Activated naive CD8-positive, alpha-beta T cell treated with anti-CD3 and anti-CD28 coated beads for 36 hours (primary cell): Measurements from ENCODE around the gene PPP1R3C. TPM values are rescaled to one million over a fixed set of nuclear protein-coding genes. Genes with fewer than 3 reads are reported as not detected.

Experiments used
- DNase-seq: peaks from one replicate; pipeline ENCODE4 v3.0.0; 2021
- H3K27ac Mint-ChIP-seq: one replicate; pipeline ENCODE4 v1.8.0; 2022; ENCODE audit warnings: mild to moderate bottlenecking, moderate library complexity, mixed read lengths
- H3K27me3 Mint-ChIP-seq: one replicate; pipeline ENCODE4 v1.8.0; 2022; ENCODE audit warnings: mild to moderate bottlenecking, mixed read lengths
- H3K36me3 Mint-ChIP-seq: one replicate; pipeline ENCODE4 v1.8.0; 2021; ENCODE audit warnings: mild to moderate bottlenecking, mixed read lengths
- H3K4me1 Mint-ChIP-seq: one replicate; pipeline ENCODE4 v1.8.0; 2021; ENCODE audit warnings: mixed read lengths
- H3K4me3 Mint-ChIP-seq: one replicate; pipeline ENCODE4 v1.8.0; 2022; ENCODE audit warnings: mild to moderate bottlenecking, moderate library complexity, mixed read lengths
- H3K9me3 Mint-ChIP-seq: one replicate; pipeline ENCODE4 v1.8.0; 2022; ENCODE audit warnings: mixed read lengths
- total RNA-seq, 2 experiments: library from RNA; stranded (reverse); gene quantifications; one replicate each; pipeline ENCODE4 v1.2.3, GENCODE V29; 2021

PPP1R3C gene
- total RNA-seq: under 1 TPM; 0.25 to 0.36 TPM

DNA sequence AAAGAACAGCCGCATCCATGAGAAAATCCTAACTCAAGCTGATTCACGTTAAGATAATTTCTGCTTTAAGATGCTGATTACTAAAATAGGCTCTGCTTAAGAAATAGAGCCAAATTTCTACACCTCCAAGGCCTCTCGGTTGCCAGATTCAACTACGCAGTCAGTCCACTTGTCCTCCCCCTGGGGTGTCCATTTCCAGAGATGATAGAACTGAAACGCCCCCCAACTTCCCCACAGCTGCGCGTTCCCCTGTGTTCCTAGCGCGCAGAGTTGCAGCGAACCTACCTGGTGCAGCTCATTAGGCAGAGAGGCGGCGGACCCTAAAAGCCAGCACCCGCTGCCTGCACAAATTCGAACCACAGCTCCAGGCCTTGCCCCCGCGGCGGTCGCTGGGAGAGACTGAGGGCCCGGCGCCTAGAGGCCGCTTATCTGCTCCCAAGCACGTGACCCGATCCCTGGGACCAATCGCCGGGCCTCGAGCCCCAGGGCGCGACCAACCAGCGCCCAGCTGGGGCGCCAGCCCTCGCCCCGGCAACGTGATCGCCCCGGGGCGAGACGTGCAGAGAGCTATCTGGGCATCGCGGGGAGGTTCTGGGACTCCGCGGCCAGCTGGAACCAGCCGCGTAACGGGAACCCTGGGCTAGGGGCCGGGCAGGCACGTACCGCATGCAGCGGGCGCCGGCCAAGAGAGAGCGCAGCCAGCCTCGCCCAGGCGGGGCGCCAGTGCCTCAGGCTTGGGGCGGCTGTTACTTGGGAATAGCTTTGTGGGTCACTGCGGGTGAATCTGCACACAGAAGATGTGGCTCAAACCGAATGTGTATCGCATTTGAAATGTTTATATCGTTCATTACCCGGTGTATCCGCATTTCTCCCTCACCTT is at the start of gene PPP1R3C:
PPP1R3C (minus strand) TSS at position 401 of the 880 bp plus-strand sequence; CDS start at position 299, 102 bp downstream.
- Mint-ChIP-seq H3K27ac (no peak within 1 kb of the TSS), H3K4me1 (peaks cover 5% of the 10 kb centered on the region), H3K9me3 (no peaks in the 10 kb centered on the region), H3K4me3 (peak within 1 kb of the TSS; percentile 74), H3K27me3 (peaks cover 77% of the 10 kb centered on the region), H3K36me3 (no peaks in the 10 kb centered on the region)
- DNase-seq: peak; percentile 73

DNA sequence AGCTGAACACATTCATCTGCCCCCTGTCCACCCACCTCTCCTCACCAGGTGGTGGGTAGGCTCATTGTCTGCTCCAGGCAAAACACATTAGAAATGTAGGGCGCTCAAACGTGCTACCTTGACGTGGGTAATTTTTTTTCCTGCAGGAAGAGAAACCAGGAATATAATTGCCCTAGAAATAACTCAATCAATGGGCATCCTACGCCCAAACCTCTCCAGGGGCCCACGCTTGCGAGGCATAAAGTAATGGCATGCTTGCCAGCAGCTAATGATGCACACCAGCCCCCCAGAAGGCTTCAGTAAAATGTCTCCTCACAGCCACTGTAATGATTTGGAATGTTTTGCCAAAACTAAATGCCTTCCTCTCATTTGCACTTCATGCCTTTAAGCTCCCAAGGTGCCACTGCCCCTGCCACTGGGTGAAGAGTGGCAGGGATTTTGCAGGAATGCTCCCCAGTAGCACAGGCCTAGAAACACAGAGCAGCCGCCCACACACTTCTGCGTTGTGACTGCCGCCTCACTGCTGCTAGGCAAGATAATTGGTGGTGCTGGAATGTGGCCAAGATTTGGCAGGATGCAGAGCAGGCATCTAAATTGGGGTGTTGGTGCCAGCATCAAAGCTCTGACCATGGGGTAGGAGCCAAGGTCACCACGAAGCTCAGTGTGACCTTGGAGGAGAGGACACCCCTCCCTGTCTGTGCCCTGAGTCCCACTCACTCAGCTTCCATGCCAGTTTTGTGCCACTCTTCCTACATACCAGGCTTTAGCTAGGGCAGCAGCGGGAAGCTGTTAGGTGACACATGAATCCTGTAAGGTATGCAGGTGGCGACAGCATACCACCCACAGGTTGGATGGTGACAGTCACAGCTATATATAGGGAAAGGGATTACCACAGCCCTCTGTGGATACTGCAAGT is 48.7 kb upstream of the PPP1R3C start:
- H3K27ac Mint-ChIP-seq: no peak overlapping the region
- H3K4me3 Mint-ChIP-seq: no peak overlapping the region
- no peak for DNase-seq
- H3K9me3 Mint-ChIP-seq: no peaks in the 10 kb centered on the region
- H3K36me3 Mint-ChIP-seq: no peaks in the 10 kb centered on the region
- no peaks in the 10 kb centered on the region for H3K27me3 Mint-ChIP-seq
- no peaks in the 10 kb centered on the region for H3K4me1 Mint-ChIP-seq

DNA sequence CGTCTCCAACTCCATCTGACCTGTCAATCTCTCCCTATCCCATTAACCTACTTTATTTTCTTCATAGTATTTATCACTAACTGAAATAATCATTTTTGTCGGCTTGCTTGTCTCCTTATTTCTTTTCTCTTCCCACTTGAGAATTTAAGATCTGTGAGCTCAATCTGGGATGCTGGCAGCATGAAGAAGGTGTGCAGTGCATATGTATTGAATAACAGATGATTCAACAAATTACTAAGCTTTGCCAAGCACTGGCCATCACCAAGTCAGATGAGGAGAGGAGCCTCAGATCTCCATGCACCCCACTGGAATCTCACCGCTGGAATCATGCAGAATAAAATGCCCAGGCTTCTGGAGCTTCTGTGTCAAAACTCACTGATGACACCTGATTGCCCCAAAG is 47.6 kb upstream of the PPP1R3C start:
- Mint-ChIP-seq H3K27me3 (no peaks in the 10 kb centered on the region), H3K4me3 (no peak overlapping the region), H3K27ac (no peak overlapping the region), H3K9me3 (no peaks in the 10 kb centered on the region), H3K36me3 (no peaks in the 10 kb centered on the region), H3K4me1 (no peaks in the 10 kb centered on the region)
- DNase-seq: no peak

DNA sequence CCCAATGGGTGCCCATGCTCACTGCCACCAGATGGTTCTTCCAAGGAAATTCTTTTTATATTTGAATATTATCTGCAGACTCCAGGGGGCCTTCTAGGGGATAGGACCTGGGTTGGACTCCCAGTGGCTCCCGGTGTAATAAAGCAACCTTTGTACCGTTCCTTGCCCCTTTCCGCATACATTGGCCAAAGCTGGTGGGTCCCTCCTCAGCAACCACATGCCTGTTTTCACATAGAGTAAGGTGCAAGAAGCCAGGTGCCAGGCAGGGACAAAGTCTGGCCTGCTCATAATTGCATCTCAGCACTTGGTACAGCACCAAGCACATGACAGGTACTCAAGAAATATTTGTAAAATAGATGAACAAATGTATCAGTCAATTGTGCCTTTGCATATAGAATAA is 46.4 kb upstream of the PPP1R3C start:
- Mint-ChIP-seq H3K36me3 (no peaks in the 10 kb centered on the region), H3K27ac (no peak overlapping the region), H3K9me3 (no peaks in the 10 kb centered on the region), H3K4me1 (no peaks in the 10 kb centered on the region), H3K4me3 (no peak overlapping the region), H3K27me3 (no peaks in the 10 kb centered on the region)
- DNase-seq: no peak

DNA sequence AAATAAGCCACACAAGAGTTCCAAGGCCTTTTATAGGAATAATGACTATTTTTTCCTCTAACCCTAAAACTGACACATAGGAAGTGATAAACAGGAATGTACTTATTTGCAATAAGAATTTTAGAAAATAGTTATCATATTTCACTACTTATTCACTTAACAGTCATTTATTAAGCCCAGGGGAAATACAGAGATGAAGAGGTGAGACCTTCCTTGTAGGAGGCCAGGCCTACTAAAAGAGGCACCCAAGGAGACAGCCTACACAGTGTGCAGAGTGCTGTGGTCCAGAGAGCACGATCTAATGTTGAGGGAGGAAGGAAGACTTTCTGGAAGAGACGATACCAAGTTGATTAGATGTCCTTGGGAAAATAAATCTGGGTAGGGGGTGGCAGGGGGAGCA is 45.0 kb upstream of the PPP1R3C start:
- Mint-ChIP-seq H3K27me3 (no peaks in the 10 kb centered on the region), H3K4me3 (no peak overlapping the region)

DNA sequence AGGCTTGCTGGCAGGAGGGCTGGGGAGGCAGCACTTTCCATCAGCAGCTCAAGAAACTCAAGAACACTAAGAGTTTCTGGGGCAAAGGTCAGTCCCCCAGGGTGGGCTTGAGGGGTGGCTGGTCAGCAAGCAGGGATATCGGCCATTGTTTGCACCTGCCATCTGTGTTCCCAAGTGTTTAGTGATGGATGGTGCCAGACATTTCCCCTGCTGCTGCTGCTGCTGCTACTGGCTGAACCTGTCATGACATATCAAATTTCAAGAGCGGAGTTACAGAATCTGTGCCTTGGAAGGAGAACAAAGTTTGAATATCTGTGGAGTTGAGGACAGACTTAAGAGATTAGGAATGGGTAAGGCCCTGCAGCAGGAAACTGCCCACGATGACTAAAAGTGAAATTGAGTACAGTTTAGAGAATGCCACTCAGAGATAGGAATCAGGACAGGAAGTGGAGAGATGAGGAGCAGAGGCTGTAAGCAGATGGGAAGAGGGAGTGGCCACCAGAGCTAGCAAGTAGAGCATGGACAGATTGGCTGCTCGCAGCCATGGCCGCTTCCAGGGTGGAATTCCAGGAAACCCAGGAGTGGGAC is 39.2 kb upstream of the PPP1R3C start:
- peaks cover 3% of the 10 kb centered on the region for H3K4me1 Mint-ChIP-seq
- peaks cover 13% of the 10 kb centered on the region for H3K27me3 Mint-ChIP-seq
- DNase-seq: no peak
- no peak overlapping the region for H3K4me3 Mint-ChIP-seq
- H3K27ac Mint-ChIP-seq: no peak overlapping the region
- no peaks in the 10 kb centered on the region for H3K36me3 Mint-ChIP-seq
- no peaks in the 10 kb centered on the region for H3K9me3 Mint-ChIP-seq

More for the DNA sequence above, 45.0 kb upstream of the PPP1R3C start:
- H3K9me3 Mint-ChIP-seq: no peaks in the 10 kb centered on the region
- DNase-seq: no peak
- no peaks in the 10 kb centered on the region for H3K36me3 Mint-ChIP-seq
- H3K27ac Mint-ChIP-seq: no peak overlapping the region
- no peaks in the 10 kb centered on the region for H3K4me1 Mint-ChIP-seq

DNA sequence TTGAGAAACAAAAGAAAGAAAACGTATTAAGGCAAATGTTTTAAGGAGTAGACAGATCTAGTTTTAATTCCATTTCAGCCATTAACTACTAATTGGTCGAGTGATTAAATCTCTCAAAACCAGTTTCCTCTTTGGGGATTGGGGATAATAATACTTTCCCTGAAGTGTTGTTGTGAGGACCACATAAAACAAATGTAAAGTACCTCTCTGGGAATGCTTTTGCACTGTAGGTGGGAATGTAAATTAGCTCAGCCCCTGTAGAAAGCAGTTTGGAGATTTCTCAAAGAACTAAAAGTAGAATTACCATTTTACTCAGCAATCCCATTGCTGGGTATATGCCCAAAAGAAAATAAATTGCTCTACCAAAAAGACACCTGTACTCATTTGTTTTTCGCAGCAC is 36.0 kb upstream of the PPP1R3C start:
- H3K27ac Mint-ChIP-seq: no peak overlapping the region
- H3K4me1 Mint-ChIP-seq: peaks cover 3% of the 10 kb centered on the region
- no peaks in the 10 kb centered on the region for H3K9me3 Mint-ChIP-seq
- H3K27me3 Mint-ChIP-seq: peaks cover 16% of the 10 kb centered on the region
- no peak for DNase-seq
- H3K36me3 Mint-ChIP-seq: no peaks in the 10 kb centered on the region
- no peak overlapping the region for H3K4me3 Mint-ChIP-seq

DNA sequence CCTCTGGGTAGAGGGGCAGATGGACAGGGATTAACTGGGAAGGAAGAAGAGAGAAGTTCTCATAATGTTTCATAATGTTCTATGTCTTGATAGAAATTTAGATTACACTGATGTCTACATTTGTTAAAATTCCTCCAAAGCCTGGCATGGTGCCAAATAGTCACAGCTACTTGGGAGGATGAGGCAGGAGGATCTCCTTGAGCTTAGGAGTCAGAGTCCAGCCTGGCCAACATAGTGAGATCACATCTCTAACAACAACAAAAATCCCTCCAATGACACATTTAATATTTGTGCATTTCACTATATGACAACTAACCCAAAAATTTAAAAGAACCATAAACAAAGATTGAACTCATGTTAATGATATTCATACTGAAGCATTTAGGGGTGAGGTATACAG is 33.0 kb upstream of the PPP1R3C start:
- Mint-ChIP-seq H3K9me3 (no peaks in the 10 kb centered on the region), H3K4me1 (no peaks in the 10 kb centered on the region), H3K36me3 (no peaks in the 10 kb centered on the region), H3K27me3 (peaks cover 18% of the 10 kb centered on the region), H3K4me3 (no peak overlapping the region), H3K27ac (no peak overlapping the region)
- DNase-seq: no peak

DNA sequence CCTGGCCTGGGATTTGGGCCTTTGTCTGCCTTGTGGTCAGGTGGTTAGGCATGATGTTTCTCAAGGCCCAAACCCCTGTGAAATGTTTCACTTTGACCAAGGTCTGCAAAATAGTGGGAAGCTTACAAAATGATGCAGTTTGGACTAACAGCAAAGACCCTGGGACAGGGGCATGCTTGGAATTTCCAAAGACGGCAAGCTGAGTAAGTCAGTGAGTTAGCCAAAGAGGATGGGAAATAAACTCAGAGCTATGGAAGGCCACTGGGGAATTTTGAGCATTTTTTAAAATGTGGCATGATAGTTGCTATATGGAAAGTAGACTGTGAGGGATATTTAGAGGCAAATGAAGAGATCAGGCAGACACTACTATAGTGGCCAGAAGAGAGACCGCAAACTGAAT is 31.6 kb upstream of the PPP1R3C start:
- Mint-ChIP-seq H3K27me3 (peaks cover 22% of the 10 kb centered on the region), H3K9me3 (no peaks in the 10 kb centered on the region), H3K4me3 (no peak overlapping the region), H3K36me3 (no peaks in the 10 kb centered on the region), H3K27ac (no peak overlapping the region), H3K4me1 (no peaks in the 10 kb centered on the region)
- DNase-seq: no peak

DNA sequence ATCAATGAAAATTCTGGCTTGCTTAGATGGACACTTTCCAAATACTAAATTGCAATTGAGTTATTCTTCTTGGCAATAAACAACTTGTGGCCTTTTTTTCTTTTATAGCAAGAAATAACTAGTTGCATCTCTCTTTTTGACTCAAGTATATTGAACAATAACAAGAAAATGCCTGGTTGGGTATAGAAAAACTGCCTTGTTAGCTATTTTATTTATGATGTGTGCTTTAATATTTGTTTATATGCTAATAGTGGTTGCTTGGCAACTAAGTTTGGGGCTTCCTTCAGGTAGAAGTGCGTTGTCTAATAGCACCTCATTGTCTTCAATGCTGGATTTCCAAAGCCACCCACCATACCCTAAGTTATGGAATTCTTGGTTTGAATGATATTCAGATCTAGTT is 30.1 kb upstream of the PPP1R3C start:
- peaks cover 2% of the 10 kb centered on the region for H3K9me3 Mint-ChIP-seq
- DNase-seq: no peak
- peaks cover 32% of the 10 kb centered on the region for H3K27me3 Mint-ChIP-seq
- no peak overlapping the region for H3K4me3 Mint-ChIP-seq
- no peaks in the 10 kb centered on the region for H3K4me1 Mint-ChIP-seq
- H3K36me3 Mint-ChIP-seq: no peaks in the 10 kb centered on the region
- H3K27ac Mint-ChIP-seq: no peak overlapping the region

DNA sequence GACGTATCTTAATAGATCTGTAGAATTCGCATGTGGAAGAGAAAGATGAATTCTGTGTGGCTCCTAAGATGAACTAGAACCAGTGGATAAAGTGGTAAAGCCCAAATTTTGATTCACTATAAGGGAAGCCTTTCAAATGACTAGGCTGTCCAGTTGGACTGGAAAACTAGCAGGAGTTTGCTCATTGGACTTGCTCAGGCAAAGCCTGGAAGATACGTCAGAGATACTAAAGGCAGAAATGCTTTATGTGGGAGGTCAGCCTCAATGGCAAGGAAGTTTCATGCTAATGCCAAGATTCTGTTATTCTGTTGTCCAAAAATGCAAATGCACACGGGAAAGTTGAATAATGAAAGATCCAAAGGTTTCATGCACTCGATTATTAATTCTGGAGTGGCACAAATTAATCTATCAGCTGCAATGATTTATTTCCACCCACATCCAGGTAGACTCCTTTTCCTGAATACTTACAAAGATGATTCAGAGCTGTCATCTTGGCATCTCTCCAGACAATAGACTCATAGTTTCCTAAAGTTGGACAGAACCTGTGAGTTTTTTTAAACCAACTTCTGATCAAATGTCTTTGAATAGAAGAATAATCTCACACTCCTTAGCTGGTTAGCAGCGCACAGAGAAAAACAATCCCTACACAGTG is 20.5 kb upstream of the PPP1R3C start:
- no peak overlapping the region for H3K27ac Mint-ChIP-seq
- no peak overlapping the region for H3K4me3 Mint-ChIP-seq

DNA sequence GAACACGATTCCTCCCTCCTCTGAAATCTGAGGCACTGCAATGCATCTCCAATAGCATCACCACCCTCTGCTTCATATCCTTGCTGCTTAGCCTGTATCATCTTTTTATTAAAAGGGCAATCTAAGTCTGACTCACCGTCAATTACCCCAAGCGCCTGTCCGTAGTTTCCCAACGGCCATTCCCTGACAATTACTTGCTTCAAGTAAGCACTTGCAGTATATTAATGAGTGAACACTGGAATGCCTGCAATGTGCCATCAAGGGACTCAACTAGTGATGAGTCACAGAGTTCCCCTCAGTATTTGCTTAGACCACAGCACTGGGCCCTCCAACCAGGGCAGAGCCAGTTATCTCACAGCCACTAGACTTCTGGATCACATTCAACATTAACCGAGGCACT is 19.5 kb upstream of the PPP1R3C start:
- Mint-ChIP-seq H3K36me3 (no peaks in the 10 kb centered on the region), H3K4me1 (no peaks in the 10 kb centered on the region), H3K27me3 (peaks cover 17% of the 10 kb centered on the region), H3K27ac (no peak overlapping the region), H3K9me3 (no peaks in the 10 kb centered on the region), H3K4me3 (no peak overlapping the region)
- no peak for DNase-seq

More for the DNA sequence above, 20.5 kb upstream of the PPP1R3C start:
- DNase-seq: no peak
- Mint-ChIP-seq H3K27me3 (peaks cover 15% of the 10 kb centered on the region), H3K4me1 (no peaks in the 10 kb centered on the region), H3K36me3 (no peaks in the 10 kb centered on the region), H3K9me3 (peaks cover under 1% of the 10 kb centered on the region)

DNA sequence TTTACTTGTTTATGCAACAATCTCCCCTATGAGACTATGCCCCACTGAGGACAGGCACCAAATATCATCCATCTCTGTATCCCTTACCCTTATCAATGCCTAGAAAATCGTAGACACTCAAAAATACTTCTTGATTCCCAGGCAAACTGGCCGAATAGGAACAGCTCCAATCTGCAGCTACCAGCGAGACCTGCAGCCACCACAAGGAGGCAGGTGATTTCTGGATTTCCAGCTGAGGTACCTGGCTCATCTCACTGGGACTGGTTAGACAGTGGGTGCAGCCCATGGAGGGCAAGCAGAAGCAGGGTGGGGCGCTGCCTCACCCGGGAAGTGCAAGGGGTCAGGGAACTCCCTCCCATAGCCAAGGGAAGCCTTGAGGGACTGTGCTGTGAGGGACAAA is 10.8 kb upstream of the PPP1R3C start:
- Mint-ChIP-seq H3K27ac (no peak overlapping the region), H3K4me3 (no peak overlapping the region), H3K9me3 (peaks cover 2% of the 10 kb centered on the region), H3K4me1 (no peaks in the 10 kb centered on the region), H3K27me3 (peaks cover 48% of the 10 kb centered on the region), H3K36me3 (no peaks in the 10 kb centered on the region)
- DNase-seq: no peak

DNA sequence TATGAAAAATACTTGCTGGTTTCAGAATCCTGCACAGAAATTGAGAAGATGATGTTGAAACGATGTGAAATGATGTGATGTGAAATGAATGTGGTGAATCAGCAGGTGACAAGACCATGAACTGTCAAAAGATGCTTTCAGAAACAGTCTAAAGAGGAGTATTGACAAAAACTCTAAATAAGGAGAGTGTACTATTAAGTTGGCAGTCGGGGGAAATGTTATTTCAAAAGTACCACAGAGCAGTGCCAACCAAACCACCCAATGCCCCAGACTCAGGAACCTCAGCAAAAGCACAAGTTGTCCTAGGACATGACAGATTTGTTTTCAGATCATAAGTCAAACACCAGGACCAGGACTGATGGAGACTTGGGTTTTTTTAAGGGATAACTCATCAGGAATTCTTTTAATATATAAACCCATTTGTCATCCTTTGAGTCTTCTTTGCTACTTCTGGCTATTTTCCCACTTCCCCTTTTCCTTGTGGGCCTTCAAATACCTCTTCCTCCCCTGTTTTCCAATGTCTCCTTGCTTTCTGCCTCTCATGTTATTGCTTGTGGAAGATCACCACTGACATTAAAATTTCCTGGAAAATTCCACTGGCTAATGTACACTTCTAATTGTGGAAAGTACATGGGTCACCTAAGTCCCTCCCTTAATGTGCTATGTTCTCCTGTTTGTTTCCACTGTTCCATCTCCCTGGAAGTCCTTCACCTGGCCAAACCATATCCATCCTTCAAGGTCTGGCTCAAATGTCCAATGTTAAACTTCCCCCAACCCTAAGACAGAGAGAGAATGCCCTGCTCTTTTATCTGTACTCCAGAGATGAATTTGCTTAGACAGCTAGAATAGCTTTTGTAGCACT is 10.2 kb upstream of the PPP1R3C start:
- Mint-ChIP-seq H3K9me3 (peaks cover 2% of the 10 kb centered on the region), H3K27me3 (peaks cover 43% of the 10 kb centered on the region), H3K27ac (no peak overlapping the region), H3K4me1 (no peaks in the 10 kb centered on the region), H3K4me3 (no peak overlapping the region), H3K36me3 (no peaks in the 10 kb centered on the region)
- no peak for DNase-seq
